ENCODE results near the gene TBC1D25.

TBC1D25 gene

GRCh38 chrX:48508400-48509244 is 30.9 kb upstream of the TBC1D25 start, which contains the start of gene PORCN:
TSS of gene PORCN (plus strand) at chrX:48508992. CDS start at chrX:48509821, 829 bp downstream.
- no peak for DNase-seq (ENCODE audit: low read depth)
- H3K4me3 ChIP-seq (ENCODE audit: control insufficient read depth, low read depth, low read length), result peak within 1 kb of the TSS; percentile 94
- TF ChIP-seq, protein P1, sequence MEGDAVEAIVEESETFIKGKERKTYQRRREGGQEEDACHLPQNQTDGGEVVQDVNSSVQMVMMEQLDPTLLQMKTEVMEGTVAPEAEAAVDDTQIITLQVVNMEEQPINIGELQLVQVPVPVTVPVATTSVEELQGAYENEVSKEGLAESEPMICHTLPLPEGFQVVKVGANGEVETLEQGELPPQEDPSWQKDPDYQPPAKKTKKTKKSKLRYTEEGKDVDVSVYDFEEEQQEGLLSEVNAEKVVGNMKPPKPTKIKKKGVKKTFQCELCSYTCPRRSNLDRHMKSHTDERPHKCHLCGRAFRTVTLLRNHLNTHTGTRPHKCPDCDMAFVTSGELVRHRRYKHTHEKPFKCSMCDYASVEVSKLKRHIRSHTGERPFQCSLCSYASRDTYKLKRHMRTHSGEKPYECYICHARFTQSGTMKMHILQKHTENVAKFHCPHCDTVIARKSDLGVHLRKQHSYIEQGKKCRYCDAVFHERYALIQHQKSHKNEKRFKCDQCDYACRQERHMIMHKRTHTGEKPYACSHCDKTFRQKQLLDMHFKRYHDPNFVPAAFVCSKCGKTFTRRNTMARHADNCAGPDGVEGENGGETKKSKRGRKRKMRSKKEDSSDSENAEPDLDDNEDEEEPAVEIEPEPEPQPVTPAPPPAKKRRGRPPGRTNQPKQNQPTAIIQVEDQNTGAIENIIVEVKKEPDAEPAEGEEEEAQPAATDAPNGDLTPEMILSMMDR (IDR thresholded peaks at IDR 0.05; ENCODE audit: control insufficient read depth, insufficient read depth, low read depth, low read length, missing control alignments), result no peak

- no peak for DNase-seq (ENCODE audit: low read depth)
- TF ChIP-seq, protein P1 (IDR thresholded peaks at IDR 0.05; ENCODE audit: control insufficient read depth, insufficient read depth, low read depth, low read length, missing control alignments), result no peak
- peak overlapping the region; percentile 94 for H3K4me3 ChIP-seq (ENCODE audit: control insufficient read depth, low read depth, low read length)
Observed at GRCh38 chrX:48509245-48509590, 30.3 kb upstream of the TBC1D25 start.

- DNase-seq (ENCODE audit: low read depth), result no peak
- TF ChIP-seq, protein P1 (IDR thresholded peaks at IDR 0.05; ENCODE audit: control insufficient read depth, insufficient read depth, low read depth, low read length, missing control alignments), result no peak
- peak overlapping the region; percentile 94 for H3K4me3 ChIP-seq (ENCODE audit: control insufficient read depth, low read depth, low read length)
Observed at GRCh38 chrX:48509619-48510018, 29.9 kb upstream of the TBC1D25 start.

DNA sequence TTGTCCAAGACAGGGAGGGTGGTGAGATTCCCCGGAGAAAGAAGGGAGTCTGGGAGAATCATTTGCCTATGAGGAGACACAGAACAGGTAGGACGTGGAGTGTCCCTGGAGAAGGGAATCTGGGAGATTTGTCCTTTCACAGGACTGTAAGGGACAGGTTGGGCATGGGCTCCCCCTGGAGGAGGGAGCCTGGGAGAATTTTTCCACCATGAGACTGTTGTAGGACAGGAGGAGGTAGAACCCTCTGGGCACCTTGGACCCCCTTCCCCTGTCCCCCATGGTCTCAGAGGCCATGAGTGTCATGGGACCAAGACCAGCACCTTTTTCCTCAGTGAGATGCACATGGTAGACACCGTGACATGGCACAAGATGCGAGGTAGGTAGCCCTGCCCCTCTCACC is 28.0 kb upstream of the TBC1D25 start:
- DNase-seq (ENCODE audit: low read depth), result no peak
- no peak overlapping the region for H3K4me3 ChIP-seq (ENCODE audit: control insufficient read depth, low read depth, low read length)
- TF ChIP-seq, protein P1 (IDR thresholded peaks at IDR 0.05; ENCODE audit: control insufficient read depth, insufficient read depth, low read depth, low read length, missing control alignments), result peak; percentile 49

DNA sequence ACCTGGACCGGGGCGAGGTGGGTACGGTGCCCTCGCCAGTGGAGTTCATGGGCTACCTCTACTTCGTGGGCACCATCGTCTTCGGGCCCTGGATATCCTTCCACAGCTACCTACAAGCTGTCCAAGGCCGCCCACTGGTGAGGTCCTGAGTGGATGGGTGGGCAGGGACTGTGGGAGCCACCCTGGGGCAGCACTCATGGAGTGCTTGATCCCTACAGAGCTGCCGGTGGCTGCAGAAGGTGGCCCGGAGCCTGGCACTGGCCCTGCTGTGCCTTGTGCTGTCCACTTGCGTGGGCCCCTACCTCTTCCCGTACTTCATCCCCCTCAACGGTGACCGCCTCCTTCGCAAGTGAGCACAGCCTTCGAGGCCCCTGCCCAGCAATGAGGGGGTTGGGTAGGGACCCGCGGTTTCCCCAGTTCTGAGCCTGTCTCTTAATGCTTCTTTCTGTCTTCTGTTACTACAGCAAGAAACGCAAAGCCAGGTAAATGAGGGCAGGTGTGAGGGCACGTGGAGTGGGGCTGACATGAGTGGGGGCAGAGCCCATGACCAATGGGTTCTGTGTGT is 27.1 kb upstream of the TBC1D25 start:
- DNase-seq (ENCODE audit: low read depth), result no peak
- TF ChIP-seq, protein P1 (IDR thresholded peaks at IDR 0.05; ENCODE audit: control insufficient read depth, insufficient read depth, low read depth, low read length, missing control alignments), result no peak
- H3K4me3 ChIP-seq (ENCODE audit: control insufficient read depth, low read depth, low read length), result no peak overlapping the region

DNA sequence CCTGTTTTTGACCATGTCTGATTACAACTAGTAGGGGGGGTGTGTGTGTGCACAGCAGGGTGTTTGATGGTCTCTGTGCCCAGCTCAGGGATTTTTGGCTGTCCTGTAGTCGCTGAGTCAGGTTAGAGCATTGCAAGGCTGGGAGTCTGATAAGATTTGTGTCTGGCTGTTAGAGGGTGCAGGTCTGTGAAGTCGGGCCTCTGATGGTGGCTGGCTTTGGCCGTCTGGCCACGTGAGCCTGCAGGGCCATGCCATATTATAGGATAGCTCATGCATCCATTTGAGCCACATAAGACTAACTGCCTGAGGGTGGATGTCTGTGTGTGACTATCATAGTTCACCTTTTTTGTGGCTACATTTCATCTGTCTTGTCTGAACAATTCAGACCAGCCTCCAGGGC is 25.8 kb upstream of the TBC1D25 start:
- DNase-seq (ENCODE audit: low read depth), result no peak

More for the DNA sequence above, 25.8 kb upstream of the TBC1D25 start:
- no peak overlapping the region for H3K4me3 ChIP-seq (ENCODE audit: control insufficient read depth, low read depth, low read length)
- TF ChIP-seq, protein P1 (IDR thresholded peaks at IDR 0.05; ENCODE audit: control insufficient read depth, insufficient read depth, low read depth, low read length, missing control alignments), result no peak

Data from AG09309 (cell line).